Endothelial cell of umbilical vein (primary cell): ENCODE results near the gene MIOS. TPM values are rescaled to one million over a fixed set of nuclear protein-coding genes. Genes with fewer than 3 reads are reported as not detected.

Source experiments
- BruUV-seq: library from RNA; stranded (reverse); fragments of 400-500 nt; replicated peaks from 2 replicates; lab custom pipeline; 2021; lab: Mats Ljungman, UMichigan
- CTCF ChIA-PET: fragments of 300-600, 350-600 bp; sonication (Branson Sonifier 250); formaldehyde crosslinking; loops from one replicate; lab custom pipeline; 2021; ENCODE audit warnings: antibody characterized with exemption, inconsistent platforms; lab: Charles Lee
- POLR2A ChIA-PET: fragments of 300-600, 350-600 bp; sonication (Branson Sonifier 250); formaldehyde crosslinking; loops from one replicate; lab custom pipeline; 2021; ENCODE audit warnings: antibody characterized with exemption, inconsistent platforms; lab: Charles Lee
- DNase-seq: peaks from one replicate; pipeline ENCODE4 v3.0.0-alpha.2; 2011; ENCODE audit warnings: low read depth, low spot score
- FAIRE-seq: peaks from 2 replicates; lab custom pipeline; 2011; peaks lifted over from hg19 to GRCh38; lab: Jason Lieb, UNC
- H2AFZ ChIP-seq: 2 replicates; pipeline ENCODE4 v1.6.0; 2012; ENCODE audit warnings: low read depth, low read length, control low read depth, inconsistent platforms
- H3K27ac ChIP-seq: 2 replicates; pipeline ENCODE4 v1.5.1; 2011; ENCODE audit warnings: low read depth, mild to moderate bottlenecking, control low read depth, low read length, moderate library complexity; ENCODE audit not compliant: insufficient read depth
- H3K27me3 ChIP-seq, 2 experiments: 2 replicates each; pipeline versions ENCODE4 v1.6.0 to v1.6.1; 2011; ENCODE audit warnings: low read length in 2 of 2, mixed read lengths in 1 of 2; ENCODE audit not compliant: control insufficient read depth in 2 of 2, insufficient read depth in 2 of 2
- H3K36me3 ChIP-seq, 2 experiments: 2 replicates in 1 of 2; 3 replicates in 1 of 2; pipeline ENCODE4 v1.5.1; 2011; ENCODE audit warnings: low read length in 2 of 2, mild to moderate bottlenecking in 1 of 2, moderate library complexity in 1 of 2; ENCODE audit not compliant: control insufficient read depth in 2 of 2, insufficient read depth in 2 of 2; ENCODE audit errors: extremely low read depth in 1 of 2
- H3K4me1 ChIP-seq: 3 replicates; pipeline ENCODE4 v1.5.1; 2011; ENCODE audit warnings: mild to moderate bottlenecking, low read length; ENCODE audit not compliant: control insufficient read depth, insufficient read depth; ENCODE audit errors: extremely low read depth
- H3K4me2 ChIP-seq: 2 replicates; pipeline ENCODE4 v1.6.1; 2011; ENCODE audit warnings: low read length, control low read depth, mixed read lengths; ENCODE audit not compliant: insufficient read depth
- H3K4me3 ChIP-seq, 3 experiments: fragments of 200-600 bp in 1 of 3; sonication (generic), shearing (Covaris generic) in 1 of 3; replicated peaks in 1 of 3; 2 replicates each; pipeline ENCODE4 v1.5.1; 2011 to 2016; ENCODE audit warnings: control low read depth in 3 of 3, low read length in 3 of 3, mild to moderate bottlenecking in 2 of 3, inconsistent platforms in 1 of 3, low read depth in 1 of 3, moderate library complexity in 1 of 3; ENCODE audit not compliant: insufficient read depth in 1 of 3
- H3K79me2 ChIP-seq: 2 replicates; pipeline ENCODE4 v1.6.0; 2012; ENCODE audit warnings: low read length, inconsistent platforms; ENCODE audit not compliant: control insufficient read depth, insufficient read depth
- H3K9ac ChIP-seq: replicated peaks from 2 replicates; pipeline ENCODE3; 2011; ENCODE audit warnings: low read length, control low read depth; ENCODE audit not compliant: insufficient read depth; ENCODE audit errors: extremely low read depth
- H3K9me1 ChIP-seq: replicated peaks from 3 replicates; pipeline ENCODE4 v1.6.0; 2011; ENCODE audit warnings: mild to moderate bottlenecking, low read length; ENCODE audit not compliant: control insufficient read depth, insufficient read depth; ENCODE audit errors: extremely low read depth
- H3K9me3 ChIP-seq: replicated peaks from 2 replicates; pipeline ENCODE4 v1.5.1; 2012; ENCODE audit warnings: low read length, inconsistent platforms; ENCODE audit not compliant: control insufficient read depth, insufficient read depth
- H4K20me1 ChIP-seq: replicated peaks from 2 replicates; pipeline ENCODE3; 2011; ENCODE audit warnings: mild to moderate bottlenecking, low read length; ENCODE audit not compliant: control insufficient read depth, insufficient read depth; ENCODE audit errors: extremely low read depth
- CTCF ChIP-seq, 2 donors: IDR thresholded peaks; 1 replicate in 1 of 2; 2 replicates in 1 of 2; pipeline ENCODE4 v1.5.1; 2011; ENCODE audit warnings: low read length in 2 of 2, mild to moderate bottlenecking in 2 of 2, moderate library complexity in 2 of 2, control low read depth in 1 of 2, inconsistent platforms in 1 of 2, low read depth in 1 of 2; ENCODE audit not compliant: insufficient read depth in 1 of 2; ENCODE audit errors: extremely low read depth in 1 of 2
- EZH2 ChIP-seq: IDR thresholded peaks from 2 replicates; pipeline ENCODE4 v1.6.1; 2012; ENCODE audit warnings: borderline replicate concordance, low read depth, mild to moderate bottlenecking, moderate library complexity, low read length, inconsistent platforms; ENCODE audit not compliant: severe bottlenecking
- FOS ChIP-seq: IDR thresholded peaks from 2 replicates; pipeline ENCODE4 v1.6.1; 2011; ENCODE audit warnings: mild to moderate bottlenecking, low read length, moderate library complexity, borderline replicate concordance; ENCODE audit not compliant: insufficient read depth
- GATA2 ChIP-seq: IDR thresholded peaks from 2 replicates; pipeline ENCODE4 v1.7.0; 2011; ENCODE audit warnings: low read depth, mild to moderate bottlenecking, moderate library complexity, mixed read lengths, low read length; ENCODE audit not compliant: insufficient read length, insufficient read depth
- JUN ChIP-seq: IDR thresholded peaks from 2 replicates; pipeline ENCODE4 v1.6.1; 2011; ENCODE audit warnings: borderline replicate concordance, low read depth; ENCODE audit not compliant: insufficient read length, insufficient read depth
- MAX ChIP-seq: IDR thresholded peaks from 2 replicates; pipeline ENCODE4 v1.6.1; 2011; ENCODE audit not compliant: insufficient read depth, insufficient read length
- MYC ChIP-seq: IDR thresholded peaks from one replicate; pipeline ENCODE4 v1.6.1; 2011; ENCODE audit warnings: mild to moderate bottlenecking, low read depth, low read length
- POLR2A ChIP-seq: IDR thresholded peaks from 2 replicates; pipeline ENCODE4 v1.6.1; 2012; ENCODE audit warnings: low read depth, mild to moderate bottlenecking, control low read depth, low read length
- POLR2AphosphoS5 ChIP-seq: IDR thresholded peaks from 2 replicates; pipeline ENCODE4 v1.6.1; 2012; ENCODE audit warnings: low read depth, mild to moderate bottlenecking, control low read depth, low read length, moderate library complexity; ENCODE audit not compliant: insufficient read depth
- dilution Hi-C: fragments of 300-500 bp; cut with MboI; formaldehyde crosslinking; loops from one replicate; pipeline ENCODE4 v1.15.0; 2019; ENCODE audit warnings: low sequenced_read_pairs; ENCODE audit not compliant: extremely low pct_ligation_motif_present
- intact Hi-C: fragments of 100-400 bp; cut with micrococcal nuclease; formaldehyde crosslinking; loops from one replicate; pipeline ENCODE4 v1.10.0; 2022
- polyA plus RNA-seq, 4 experiments: library from polyadenylated mRNA; depleted of rRNA in 3 of 4; stranded (reverse) in 3 of 4; unstranded in 1 of 4; fragments of >200 nt; gene quantifications; 2 replicates each; pipeline versions ENCODE4 v1.2.1 to v1.2.3, GENCODE V29; 2011 to 2012; ENCODE audit warnings: missing spikeins in 1 of 4
- total RNA-seq: library from RNA; stranded (reverse); gene quantifications from 2 replicates; pipeline ENCODE4 v1.2.3, GENCODE V29; 2021

MIOS gene
- total and polyA plus RNA-seq, 2 donors (not counting 3 experiments of a cell fraction or from before 2014, with no cell fraction given), result 8.5 to 16.8 TPM

- no peak overlapping the region for H3K4me2 ChIP-seq
- H2AFZ ChIP-seq, result no peak overlapping the region
- no peaks in the 10 kb centered on the region for H3K9me1 ChIP-seq
- no peaks in the 10 kb centered on the region for H3K9me3 ChIP-seq
- DNase-seq, result no peak
- TF ChIP-seq EZH2 (no peak), GATA2 (no peak), JUN (no peak), CTCF (IDR thresholded peaks at IDR 0.05; ENCODE audit: extremely low read depth in 1 of 2, insufficient read depth in 1 of 2, low read depth in 1 of 2, low read length in 2 of 2) (no peak), MYC (no peak), FOS (no peak), POLR2AphosphoS5 (no peak), POLR2A (no peak), MAX (no peak)
- no peak overlapping the region for H3K27ac ChIP-seq
- ChIA-PET CTCF (no interaction called here), POLR2A (no interaction called here)
- BruUV-seq, result no TSS peak
- dilution Hi-C loops, result no loop called here
- H3K27me3 ChIP-seq, result no peaks in the 10 kb centered on the region
- peaks cover 2% of the 10 kb centered on the region for H3K4me1 ChIP-seq
- peaks cover 3% of the 10 kb centered on the region for H3K79me2 ChIP-seq
- intact Hi-C loops, result no loop called here
- no peak overlapping the region for H3K4me3 ChIP-seq
- no peaks in the 10 kb centered on the region for H4K20me1 ChIP-seq
- no peaks in the 10 kb centered on the region for H3K36me3 ChIP-seq
- H3K9ac ChIP-seq, result no peak overlapping the region
- FAIRE-seq, result no peak
Observed at GRCh38 chr7:7562736-7563135, 3.9 kb upstream of the MIOS start.
